ENCODE results near the gene ANGPT4. TPM values are rescaled to one million over a fixed set of nuclear protein-coding genes. Genes with fewer than 3 reads are reported as not detected.

The ANGPT4 gene
- total and polyA plus RNA-seq, 9 of the 15 experiments (the other 6 are each of a cell fraction or from before 2014, with no cell fraction given), result not detected

DNA sequence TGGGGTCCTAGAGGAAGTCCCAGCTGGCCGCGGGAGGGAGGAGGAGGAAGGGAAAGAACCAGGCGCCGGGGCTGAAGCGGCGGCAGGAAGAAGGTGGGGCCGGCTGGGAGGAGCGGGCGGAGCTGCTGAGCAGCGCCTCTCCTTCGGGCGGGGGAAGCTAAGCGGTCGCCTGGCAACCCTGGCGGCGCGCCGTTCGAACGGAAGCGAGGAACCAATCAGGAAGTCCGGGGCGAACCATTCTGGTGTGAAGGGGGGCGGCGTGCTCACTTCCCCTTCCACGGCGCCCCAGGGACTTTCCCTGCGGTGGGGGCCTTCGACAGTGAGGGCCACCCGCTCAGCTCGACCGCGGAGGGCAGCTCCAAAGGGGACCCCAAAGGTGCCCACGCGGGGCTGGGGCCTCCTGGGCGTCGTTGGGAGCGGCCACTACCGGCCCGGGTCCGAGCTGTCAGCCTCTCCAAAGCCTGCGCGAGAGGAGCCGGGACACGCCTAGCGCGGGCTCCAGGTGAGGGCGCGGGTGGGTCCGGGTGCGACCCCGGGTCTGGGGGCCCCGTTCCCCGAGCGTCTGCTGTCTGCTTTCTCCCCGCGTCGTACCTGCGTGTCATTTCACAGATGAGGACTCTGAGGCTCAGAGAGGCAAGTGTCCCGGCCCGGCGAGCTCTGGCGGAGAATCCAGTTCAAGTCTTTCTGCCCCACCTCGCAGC is 82.5 kb downstream of the ANGPT4 start, which contains the start of gene FAM110A (continued):
- TF ChIP-seq, protein P1, sequence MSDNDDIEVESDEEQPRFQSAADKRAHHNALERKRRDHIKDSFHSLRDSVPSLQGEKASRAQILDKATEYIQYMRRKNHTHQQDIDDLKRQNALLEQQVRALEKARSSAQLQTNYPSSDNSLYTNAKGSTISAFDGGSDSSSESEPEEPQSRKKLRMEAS (CRISPR knock-in tag; IDR thresholded peaks at IDR 0.05), result peak; percentile 68

DNA sequence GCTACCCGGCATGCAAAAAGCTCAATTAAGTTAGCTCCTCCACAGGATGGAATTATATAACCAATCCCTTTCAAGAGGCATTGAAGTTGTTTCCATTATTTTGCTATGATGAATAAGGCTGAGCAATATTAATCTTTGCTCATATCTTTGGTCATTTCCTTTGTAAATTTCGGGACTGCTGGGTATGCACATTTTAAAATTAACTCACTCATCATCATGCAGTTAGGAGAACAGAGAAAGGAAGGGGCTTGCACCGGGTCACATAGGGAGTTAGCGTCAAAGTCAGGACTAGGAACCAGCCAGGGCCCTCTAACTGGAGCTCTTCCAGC is 83.0 kb downstream of the ANGPT4 start:
- Histone ChIP-seq H3K36me3 (ENCODE audit: control insufficient read depth, insufficient read depth, low read length) (no peaks in the 10 kb centered on the region), H2AFZ (ENCODE audit: low read depth, low read length) (peak overlapping the region; percentile 82), H3K9me3 (replicated peaks; ENCODE audit: control insufficient read depth, insufficient read depth, low read depth, low read length) (no peaks in the 10 kb centered on the region), H3K9me1 (ENCODE audit: control insufficient read depth, insufficient read depth, low read length) (no peaks in the 10 kb centered on the region), H3K4me2 (ENCODE audit: insufficient read depth, low read length) (peak overlapping the region; percentile 67), H3K4me3 (peak overlapping the region; percentile 84), H3K27me3 (ENCODE audit: control insufficient read depth in 2 of 2, insufficient read depth in 2 of 2, low read length in 2 of 2) (no peaks in the 10 kb centered on the region), H3K79me2 (ENCODE audit: control insufficient read depth, insufficient read depth, low read length) (peaks cover 45% of the 10 kb centered on the region), H3K4me1 (replicated peaks in 1 of 2; ENCODE audit: control insufficient read depth in 2 of 2, insufficient read depth in 2 of 2, low read length in 2 of 2) (peaks cover 31 to 47% of the 10 kb centered on the region in 2 experiments), H3K27ac (ENCODE audit: extremely low read depth, low read depth, low read length) (peak overlapping the region; percentile 96), H4K20me1 (replicated peaks; ENCODE audit: control insufficient read depth, insufficient read depth, low read length) (0 out of 2 replicates have a peak, but pooled peaks cover 4% of the 10 kb centered on the region), H3K9ac (ENCODE audit: insufficient read depth in 1 of 2, low read depth in 2 of 2, low read length in 2 of 2) (peak overlapping the region in 1 of 2 experiments; percentile 88; a peak in 2 of 4 replicates)
- in situ Hi-C loops (cut with MboI), result no loop called here
- no peak for FAIRE-seq
- TF ChIP-seq DPF2 (IDR thresholded peaks at IDR 0.05) (peak; percentile 52; the same call in 1 of the 2 replicates), RBFOX2 (IDR thresholded peaks at IDR 0.05; ENCODE audit: low read depth, low read length) (no peak), SMARCA4 (IDR thresholded peaks at IDR 0.05) (0 out of 2 replicates have a peak, but pooled peaks have one; percentile 28), SMARCE1 (IDR thresholded peaks at IDR 0.05) (peak; percentile 12; the same call in 1 of the 2 replicates), C11orf30 (IDR thresholded peaks at IDR 0.05; ENCODE audit: low read depth) (peak; percentile 53), ZNF316 (IDR thresholded peaks at IDR 0.05) (peak; percentile 51)
- TF ChIP-seq, protein P2, sequence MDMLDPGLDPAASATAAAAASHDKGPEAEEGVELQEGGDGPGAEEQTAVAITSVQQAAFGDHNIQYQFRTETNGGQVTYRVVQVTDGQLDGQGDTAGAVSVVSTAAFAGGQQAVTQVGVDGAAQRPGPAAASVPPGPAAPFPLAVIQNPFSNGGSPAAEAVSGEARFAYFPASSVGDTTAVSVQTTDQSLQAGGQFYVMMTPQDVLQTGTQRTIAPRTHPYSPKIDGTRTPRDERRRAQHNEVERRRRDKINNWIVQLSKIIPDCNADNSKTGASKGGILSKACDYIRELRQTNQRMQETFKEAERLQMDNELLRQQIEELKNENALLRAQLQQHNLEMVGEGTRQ (CRISPR knock-in tag; IDR thresholded peaks at IDR 0.05), result no peak
- ChIA-PET POLR2A (interaction anchor here (0.9 to 1.5 kb wide), 4 partner anchors 10 to 14 kb away, joined by 3 to 6 read pairs (median 4); no protein-coding TSS in a partner anchor), CTCF (ENCODE audit: low intra/inter-chr PET ratio) (no interaction called here)
- ATAC-seq, result no peak
- no peak for DNase-seq (ENCODE audit: extremely low read depth in 1 of 4, low spot score in 3 of 4)
- intact Hi-C loops (cut with micrococcal nuclease), result no loop called here
- BruUV-seq (replicated peaks), result no TSS peak
- 23% methylated on average over 4 of the region's 4 CpGs for WGBS (ENCODE audit: insufficient coverage, low coverage, missing lambda C conversion rate)

Measured in K562 (cell line).